Kidney (tissue), 14 donors: Measurements from ENCODE around the gene LAMTOR3. TPM values are rescaled to one million over a fixed set of nuclear protein-coding genes. Genes with fewer than 3 reads are reported as not detected.

Experiments used
- DNase-seq, 5 donors: peaks; one replicate each; pipeline ENCODE4 v3.0.0-alpha.2; 2013 to 2020
- FAIRE-seq: peaks from 2 replicates; lab custom pipeline; 2012; peaks lifted over from hg19 to GRCh38; lab: Jason Lieb, UNC
- H3K27ac ChIP-seq, 2 donors: one replicate each; pipeline ENCODE4 v1.7.0; 2013; ENCODE audit warnings: low read depth in 2 of 2, low read length in 2 of 2, inconsistent platforms in 1 of 2
- H3K27me3 ChIP-seq: one replicate; pipeline ENCODE4 v1.7.1; 2013; ENCODE audit warnings: low read length, inconsistent platforms; ENCODE audit not compliant: control insufficient read depth, insufficient read depth
- H3K36me3 ChIP-seq, 3 donors: one replicate each; pipeline versions ENCODE4 v1.7.0 to v1.7.1; 2013; ENCODE audit warnings: low read length in 3 of 3, control low read depth in 1 of 3, inconsistent platforms in 1 of 3; ENCODE audit not compliant: insufficient read depth in 3 of 3, control insufficient read depth in 2 of 3
- H3K4me1 ChIP-seq, 3 donors: one replicate each; pipeline versions ENCODE4 v1.7.0 to v1.7.1; 2013; ENCODE audit warnings: low read length in 3 of 3, inconsistent platforms in 1 of 3, low read depth in 1 of 3; ENCODE audit not compliant: control insufficient read depth in 2 of 3, insufficient read depth in 2 of 3
- H3K4me3 ChIP-seq, 3 donors: one replicate each; pipeline versions ENCODE4 v1.7.0 to v1.8.1; 2013; ENCODE audit warnings: low read length in 3 of 3, control low read depth in 1 of 3, inconsistent platforms in 1 of 3
- H3K9ac ChIP-seq, 3 donors: one replicate each; pipeline versions ENCODE4 v1.7.0 to v1.7.1; 2013; ENCODE audit warnings: low read length in 3 of 3, control low read depth in 1 of 3, inconsistent platforms in 1 of 3
- H3K9me3 ChIP-seq, 3 donors: one replicate each; pipeline versions ENCODE4 v1.7.0 to v1.7.1; 2013; ENCODE audit warnings: low read length in 3 of 3, control low read depth in 1 of 3, inconsistent platforms in 1 of 3; ENCODE audit not compliant: control insufficient read depth in 2 of 3, insufficient read depth in 1 of 3
- intact Hi-C: fragments of 100-400 bp; cut with DNase I; formaldehyde crosslinking; loops from one replicate; pipeline ENCODE4 v1.11.1; 2022
- polyA plus RNA-seq: library from polyadenylated mRNA; stranded (reverse); fragments of 350-450 nt; fragmentation: Illumina TruSeq; extraction: RNeasy Lipid Tissue Mini Kit (QIAGEN cat#74804); gene quantifications from one replicate; pipeline ENCODE4 v1.2.3, GENCODE V29; 2014; ENCODE audit warnings: low read depth, low replicate concordance; ENCODE audit not compliant: insufficient read depth
- total RNA-seq: library from RNA; stranded (reverse); fragmentation: NEBNext Ultra II Directional; extraction: Animal tissue kit (Norgen Biotek cat#: 25700); gene quantifications from one replicate; pipeline ENCODE4 v1.2.1, GENCODE V29; 2021
- TF ChIP-seq, protein P1 (sequence below): IDR thresholded peaks from 3 replicates; pipeline ENCODE4 v1.5.1; 2012; ENCODE audit warnings: mild to moderate bottlenecking, moderate library complexity, borderline replicate concordance; ENCODE audit not compliant: insufficient read depth; ENCODE audit errors: extremely low read depth
- donor health status: control.
- donor health status: control.
- donor health status: control.
- donor health status: control.
- donor health status: control.
- donor health status: DM: yes; HTN: yes; CAD: no.
- donor health status: Normal renal cell carcinoma (clear cell type).

LAMTOR3 gene
- total and polyA plus RNA-seq, 2 donors from 2014 or later: 46.5 to 71.1 TPM

DNA sequence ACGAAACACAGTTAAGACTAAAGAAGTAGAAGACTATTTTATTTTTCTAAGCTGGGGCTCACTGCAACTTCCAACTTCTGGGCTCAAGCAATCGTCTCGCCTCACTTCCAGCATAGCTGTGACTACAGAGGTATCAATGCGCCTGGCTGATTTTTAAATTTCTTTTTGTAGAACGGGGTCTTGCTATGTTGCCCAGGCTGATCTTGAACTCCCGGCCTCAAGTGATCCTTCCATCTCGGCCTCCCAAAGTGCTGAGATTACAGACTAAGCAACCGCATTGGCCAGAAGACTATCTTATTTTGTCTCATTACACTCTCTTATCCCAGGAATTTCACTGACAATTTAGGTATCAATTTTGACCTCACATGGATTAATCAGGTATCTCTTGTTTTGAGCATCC is 1.2 kb downstream of the LAMTOR3 start:
- H3K27me3 ChIP-seq: no peaks in the 10 kb centered on the region
- H3K9me3 ChIP-seq: no peaks in the 10 kb centered on the region
- peaks cover 0 to 4% (median 0%) of the 10 kb centered on the region in 3 donors for H3K36me3 ChIP-seq
- no peak for FAIRE-seq
- intact Hi-C loops: no loop called here
- H3K4me1 ChIP-seq: peaks cover 0 to 5% (median 0%) of the 10 kb centered on the region in 3 donors
- H3K27ac ChIP-seq: no peak overlapping the region
- TF ChIP-seq, protein P1, sequence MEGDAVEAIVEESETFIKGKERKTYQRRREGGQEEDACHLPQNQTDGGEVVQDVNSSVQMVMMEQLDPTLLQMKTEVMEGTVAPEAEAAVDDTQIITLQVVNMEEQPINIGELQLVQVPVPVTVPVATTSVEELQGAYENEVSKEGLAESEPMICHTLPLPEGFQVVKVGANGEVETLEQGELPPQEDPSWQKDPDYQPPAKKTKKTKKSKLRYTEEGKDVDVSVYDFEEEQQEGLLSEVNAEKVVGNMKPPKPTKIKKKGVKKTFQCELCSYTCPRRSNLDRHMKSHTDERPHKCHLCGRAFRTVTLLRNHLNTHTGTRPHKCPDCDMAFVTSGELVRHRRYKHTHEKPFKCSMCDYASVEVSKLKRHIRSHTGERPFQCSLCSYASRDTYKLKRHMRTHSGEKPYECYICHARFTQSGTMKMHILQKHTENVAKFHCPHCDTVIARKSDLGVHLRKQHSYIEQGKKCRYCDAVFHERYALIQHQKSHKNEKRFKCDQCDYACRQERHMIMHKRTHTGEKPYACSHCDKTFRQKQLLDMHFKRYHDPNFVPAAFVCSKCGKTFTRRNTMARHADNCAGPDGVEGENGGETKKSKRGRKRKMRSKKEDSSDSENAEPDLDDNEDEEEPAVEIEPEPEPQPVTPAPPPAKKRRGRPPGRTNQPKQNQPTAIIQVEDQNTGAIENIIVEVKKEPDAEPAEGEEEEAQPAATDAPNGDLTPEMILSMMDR: no peak
- peak overlapping the region in 1 of 3 donors; percentile 91 for H3K9ac ChIP-seq
- peak overlapping the region; percentile 92 to 96 (median 94) for H3K4me3 ChIP-seq
- DNase-seq: no peak

DNA sequence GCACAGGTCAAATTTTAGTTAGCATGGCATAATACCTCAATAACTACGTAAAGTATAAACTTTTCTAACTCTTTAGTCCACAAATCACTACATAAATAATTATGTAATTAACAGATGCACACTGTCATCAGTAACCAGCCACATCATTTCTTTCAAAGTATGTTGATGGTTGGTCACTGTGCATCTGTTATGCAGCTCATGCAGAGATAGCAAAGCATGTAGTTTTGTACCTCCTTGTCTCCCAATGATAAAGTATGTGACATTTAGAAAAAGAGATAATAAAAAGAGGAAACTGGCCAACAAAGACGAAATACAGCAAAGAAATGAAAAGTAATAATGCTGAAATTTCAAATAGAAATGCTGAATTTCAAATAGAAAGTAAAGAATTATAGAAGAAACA is 2.9 kb downstream of the LAMTOR3 start:
- Histone ChIP-seq H3K36me3 (peaks cover 0 to 4% (median 0%) of the 10 kb centered on the region in 3 donors), H3K27ac (no peak overlapping the region), H3K27me3 (no peaks in the 10 kb centered on the region), H3K4me1 (peaks cover 0 to 5% (median 0%) of the 10 kb centered on the region in 3 donors), H3K4me3 (no peak overlapping the region), H3K9ac (no peak overlapping the region), H3K9me3 (no peaks in the 10 kb centered on the region)
- TF ChIP-seq, protein P1: no peak
- intact Hi-C loops: no loop called here
- FAIRE-seq (no peak), DNase-seq (no peak)

- TF ChIP-seq, protein P1: no peak
- Histone ChIP-seq H3K4me1 (no peaks in the 10 kb centered on the region), H3K9me3 (no peaks in the 10 kb centered on the region), H3K9ac (no peak overlapping the region), H3K36me3 (peaks cover 4 to 8% (median 4%) of the 10 kb centered on the region in 3 donors), H3K4me3 (no peak overlapping the region), H3K27ac (no peak overlapping the region), H3K27me3 (no peaks in the 10 kb centered on the region)
- DNase-seq (no peak), FAIRE-seq (no peak)
- intact Hi-C loops: no loop called here
These were observed 6.4 kb downstream of the LAMTOR3 start for GRCh38 chr4:99887837-99888236.

DNA sequence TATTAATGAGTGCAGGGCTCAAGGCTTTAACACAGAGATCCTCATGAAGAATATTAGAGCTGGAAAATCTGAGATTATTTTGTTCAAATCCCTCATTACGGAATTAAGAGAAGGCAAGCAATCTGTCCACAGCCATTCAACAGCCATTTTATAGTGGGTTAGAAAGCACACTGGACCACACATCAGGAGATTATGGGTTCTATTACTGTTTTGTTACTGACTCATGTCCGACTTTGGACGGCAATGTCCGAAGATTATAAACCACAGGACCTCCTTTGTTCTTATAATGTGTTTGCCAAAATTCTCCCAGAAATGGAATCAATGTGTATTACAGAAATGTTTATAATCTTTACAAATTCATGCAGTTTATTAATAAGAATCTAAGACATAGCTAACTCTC is 8.1 kb downstream of the LAMTOR3 start:
- Histone ChIP-seq H3K27me3 (no peaks in the 10 kb centered on the region), H3K36me3 (peaks cover 2 to 11% (median 6%) of the 10 kb centered on the region in 3 donors), H3K4me3 (no peak overlapping the region), H3K9me3 (no peaks in the 10 kb centered on the region), H3K4me1 (no peaks in the 10 kb centered on the region), H3K9ac (no peak overlapping the region), H3K27ac (no peak overlapping the region)
- intact Hi-C loops: no loop called here
- FAIRE-seq: no peak
- TF ChIP-seq, protein P1: no peak
- DNase-seq: no peak
